Esophagus mucosa (tissue), 1 donor: ENCODE measurements around the gene RHOBTB1. TPM values are rescaled to one million over a fixed set of nuclear protein-coding genes. Genes with fewer than 3 reads are reported as not detected.
"Not testable (repeated sequence)": the region's sequence is repeated elsewhere in the genome, so short reads cannot be mapped to it uniquely, and the experiment has no call there.

Source experiments
- ATAC-seq: fragments of 200-7000 bp; cut with Tn5 transposase; one replicate; pipeline ENCODE4 v1.9.1; 2020
- total RNA-seq: library from RNA; stranded (reverse); gene quantifications from one replicate; pipeline ENCODE4 v1.2.4, GENCODE V29; 2023
- donor health status: DM: yes; HTN: yes; CAD: no.

RHOBTB1 gene
- total RNA-seq, result 0.76 TPM

- ATAC-seq, result peak; percentile 76
These were observed at the start of gene RHOBTB1 for GRCh38 chr10:60944058-60944909. Gene RHOBTB1 (minus strand): TSS chr10:60944185. CDS start chr10:60911542, 32,643 bp downstream.

DNA sequence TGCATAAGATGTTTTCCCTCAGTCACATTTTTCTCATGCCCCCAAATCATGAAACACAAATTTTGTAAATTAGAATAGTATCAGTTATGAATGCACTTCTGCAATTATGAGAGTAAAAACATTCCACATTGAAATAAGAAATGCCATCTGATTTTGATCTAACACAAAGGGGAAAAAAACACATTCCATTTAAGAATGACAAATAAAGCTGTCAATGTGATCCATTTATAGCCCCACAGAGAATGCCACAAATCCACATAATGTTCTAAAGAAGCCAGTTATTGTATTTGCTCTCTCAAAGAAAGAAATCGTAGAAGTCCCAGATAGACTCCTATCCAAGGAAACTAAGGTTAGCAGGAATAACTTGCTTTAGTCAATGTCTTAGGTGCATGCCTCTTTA lies 48.7 kb upstream of the RHOBTB1 start:
- ATAC-seq, result no peak

DNA sequence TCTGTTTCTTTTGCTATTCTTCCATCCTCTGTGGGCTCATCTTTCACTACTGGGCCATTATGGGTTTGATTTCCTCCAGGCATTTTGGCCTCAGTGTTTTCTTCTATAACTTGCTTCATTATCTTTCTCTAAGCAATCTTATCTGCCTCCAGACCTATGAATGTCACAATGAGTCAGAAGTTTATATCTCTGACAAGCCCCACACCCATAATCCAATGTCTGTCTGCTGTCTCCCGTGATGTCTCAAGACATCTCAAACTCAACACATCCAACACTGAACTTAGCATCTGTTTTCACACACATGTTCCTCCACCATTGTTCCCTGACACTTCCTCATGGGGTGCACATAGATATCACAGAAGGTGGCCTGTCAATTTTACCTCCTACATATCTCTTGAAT lies 46.7 kb upstream of the RHOBTB1 start:
- no peak for ATAC-seq

DNA sequence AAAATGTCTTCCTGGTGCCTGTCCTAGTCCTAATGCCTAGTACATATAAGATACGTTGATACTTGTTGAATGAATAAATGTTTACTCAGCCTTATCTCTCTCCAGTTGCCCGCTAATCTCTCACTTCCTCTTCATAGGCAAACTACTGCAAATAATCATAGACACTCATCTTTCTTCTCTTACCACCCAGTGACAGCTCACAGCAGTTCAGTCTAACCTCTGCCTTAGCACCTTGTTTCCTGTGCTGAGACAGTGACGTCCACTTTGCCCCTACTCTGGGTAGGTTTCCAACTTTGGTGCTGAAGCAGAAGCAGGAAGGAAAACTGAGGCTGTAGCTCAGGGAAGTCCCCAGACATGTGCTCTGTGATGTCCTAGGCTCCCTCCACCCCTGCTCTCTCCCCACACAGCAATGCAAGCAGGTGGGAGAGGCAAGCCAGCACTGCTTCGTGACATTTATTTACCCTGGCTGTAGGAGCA lies 45.5 kb upstream of the RHOBTB1 start:
- peak; percentile 74 for ATAC-seq

DNA sequence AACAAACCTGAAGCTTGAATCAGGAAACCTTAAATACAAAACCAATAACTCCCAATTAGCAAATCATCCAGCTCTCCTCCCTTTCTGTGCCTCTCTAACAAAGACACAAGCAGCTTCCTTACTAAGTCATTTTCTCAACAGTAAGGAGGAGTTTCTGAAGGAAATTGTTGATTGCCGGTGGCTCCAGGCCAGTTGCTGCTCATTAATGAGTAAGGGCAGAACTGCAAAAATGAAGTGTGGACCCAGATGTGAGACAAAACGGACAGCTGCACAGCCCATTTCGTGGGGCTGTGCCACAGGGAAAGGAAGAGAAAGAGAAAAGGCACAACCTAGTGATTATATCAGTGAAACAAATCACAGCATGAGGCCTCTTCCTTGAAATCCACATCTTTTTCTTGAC lies 42.8 kb upstream of the RHOBTB1 start:
- ATAC-seq, result no peak

DNA sequence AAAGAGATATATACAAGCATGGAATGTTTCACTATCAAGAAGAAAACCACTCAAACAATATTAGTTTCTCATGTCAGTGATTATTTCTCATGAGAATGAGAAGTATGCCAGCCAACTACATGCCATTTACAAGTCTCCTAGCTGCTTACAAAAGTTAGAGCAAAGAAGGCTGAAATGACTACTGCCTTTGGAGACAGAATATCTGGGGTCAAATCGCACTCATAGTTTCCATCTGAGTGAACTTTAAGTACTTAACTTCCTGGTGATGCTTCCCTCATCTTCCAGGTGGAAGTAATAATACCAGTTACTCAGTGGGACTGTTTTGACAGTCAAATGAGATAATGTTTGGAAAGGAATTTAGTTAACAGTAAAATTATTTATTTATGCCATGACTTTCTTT lies 42.0 kb upstream of the RHOBTB1 start:
- no peak for ATAC-seq

DNA sequence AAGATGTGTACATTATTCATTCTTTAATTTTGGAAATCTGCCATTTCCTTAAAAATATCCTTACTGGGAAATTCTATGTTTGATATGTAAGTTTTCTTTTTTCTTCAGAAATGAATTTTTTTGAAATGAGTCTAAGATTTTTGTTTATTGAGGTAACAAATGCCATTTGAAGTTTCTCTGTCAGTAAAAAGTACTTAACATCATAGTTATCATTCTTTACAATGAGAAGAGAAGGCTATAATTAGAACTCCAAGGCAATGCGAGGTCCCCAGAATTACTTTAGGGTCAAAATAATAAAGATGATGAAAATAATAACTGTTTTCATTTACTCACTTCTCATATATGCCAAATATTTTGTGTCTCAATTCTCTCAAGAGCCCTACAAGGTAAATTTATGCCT lies 37.0 kb upstream of the RHOBTB1 start:
- no peak for ATAC-seq

GRCh38 chr10:60979667-60980104 lies 35.7 kb upstream of the RHOBTB1 start:
- ATAC-seq, result no peak

DNA sequence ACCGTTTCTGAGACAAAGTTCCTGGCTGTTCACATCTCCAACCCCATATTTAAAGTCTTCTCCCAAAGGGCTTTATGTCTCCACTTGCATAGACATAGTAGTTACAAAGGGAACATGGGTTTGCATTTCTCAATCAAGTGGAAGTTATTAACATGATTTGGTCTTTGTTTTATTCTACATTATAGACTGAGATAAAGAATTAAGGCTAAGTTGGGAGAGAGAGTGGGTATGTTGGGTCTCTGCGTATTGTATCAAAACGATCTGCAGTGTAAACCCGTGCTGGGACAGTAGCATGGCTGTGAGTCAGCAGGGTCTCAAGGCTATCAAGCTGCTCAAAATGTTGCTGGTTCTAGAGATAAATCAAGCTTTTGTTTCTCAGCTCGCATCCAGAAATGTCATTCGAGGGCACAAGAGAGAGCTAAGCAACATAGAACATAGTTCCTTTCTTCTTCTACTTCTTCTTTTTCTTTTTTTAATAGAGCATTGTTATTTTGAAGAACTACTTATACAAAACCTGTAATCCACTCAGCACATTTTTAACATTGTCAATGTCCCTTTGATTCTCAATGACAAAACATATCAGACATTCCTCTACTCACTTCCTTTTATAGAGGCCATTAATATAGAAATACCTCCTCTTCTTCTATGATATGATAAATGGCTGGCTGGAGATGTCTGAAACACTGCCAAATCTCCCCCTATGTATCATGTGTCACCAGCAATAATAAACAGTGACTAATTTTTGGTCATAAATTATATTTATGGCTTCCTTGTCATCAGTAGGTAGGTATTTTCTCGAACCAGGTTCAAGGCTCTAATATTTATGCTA lies 34.5 kb upstream of the RHOBTB1 start:
- ATAC-seq, result no peak

DNA sequence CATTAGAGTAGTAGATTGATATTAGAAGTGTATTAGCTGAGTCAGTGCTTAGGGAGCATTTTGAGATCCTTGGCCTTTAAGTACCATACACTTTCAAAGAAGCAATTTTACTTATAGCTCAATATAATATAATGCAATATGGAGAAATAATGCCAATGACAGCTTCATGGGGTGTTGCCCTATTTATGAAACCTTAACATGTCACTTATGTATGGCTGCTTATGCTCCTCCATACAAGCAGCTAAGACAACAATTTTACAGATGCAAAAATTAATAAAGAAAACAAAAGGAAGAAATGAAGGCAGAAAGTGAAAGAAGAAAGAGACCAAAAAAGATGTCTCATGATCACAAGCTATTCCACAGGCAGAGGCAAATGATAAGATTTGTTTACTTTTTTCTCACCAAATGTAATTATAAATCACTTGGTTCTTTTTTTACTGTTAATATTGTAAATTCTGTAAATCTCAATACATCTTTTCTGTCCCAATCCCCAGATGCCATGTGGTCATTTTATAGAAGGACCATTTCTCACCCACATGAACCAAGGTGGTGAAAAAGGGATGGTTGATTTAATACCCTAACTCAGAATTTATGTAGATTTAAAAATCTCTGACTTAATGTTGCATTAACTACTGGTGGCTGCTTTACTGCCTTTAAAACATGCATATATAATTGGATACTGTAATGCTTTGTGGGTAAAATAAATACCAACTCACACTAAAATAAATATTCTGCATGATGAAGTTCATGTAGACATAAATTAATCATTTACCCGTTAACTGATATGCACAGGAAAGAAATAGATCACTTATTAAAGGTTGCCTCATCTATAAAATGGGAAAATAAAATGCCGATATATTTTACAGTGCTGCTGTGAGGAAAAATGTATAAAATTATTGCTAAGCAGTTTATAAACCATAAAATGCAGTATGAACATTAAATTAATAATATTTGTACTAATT lies 33.5 kb upstream of the RHOBTB1 start:
- ATAC-seq, result no peak

- ATAC-seq, result no peak
These were observed 32.7 kb upstream of the RHOBTB1 start for GRCh38 chr10:60976687-60977086.

DNA sequence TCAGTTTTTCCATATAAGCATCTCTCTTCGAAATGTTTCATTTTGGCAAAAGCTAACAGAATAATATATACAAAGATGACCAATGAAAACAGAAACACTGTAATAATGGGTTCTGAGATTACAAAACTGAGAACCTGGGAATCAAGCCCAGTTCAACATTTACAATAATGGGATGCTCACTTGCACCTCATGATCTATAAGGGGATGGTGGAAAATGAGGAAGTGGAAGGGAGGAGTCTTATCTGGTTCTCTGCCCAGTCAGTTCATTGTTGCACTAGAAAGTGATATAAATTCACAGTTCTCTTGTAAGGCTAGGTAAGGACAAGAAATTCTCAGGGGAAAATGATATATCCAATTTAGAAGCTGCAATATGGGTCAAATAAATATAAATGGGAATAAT lies 31.7 kb upstream of the RHOBTB1 start:
- no peak for ATAC-seq

- peak; percentile 31 for ATAC-seq
These were observed 30.6 kb upstream of the RHOBTB1 start for GRCh38 chr10:60974463-60975149.

DNA sequence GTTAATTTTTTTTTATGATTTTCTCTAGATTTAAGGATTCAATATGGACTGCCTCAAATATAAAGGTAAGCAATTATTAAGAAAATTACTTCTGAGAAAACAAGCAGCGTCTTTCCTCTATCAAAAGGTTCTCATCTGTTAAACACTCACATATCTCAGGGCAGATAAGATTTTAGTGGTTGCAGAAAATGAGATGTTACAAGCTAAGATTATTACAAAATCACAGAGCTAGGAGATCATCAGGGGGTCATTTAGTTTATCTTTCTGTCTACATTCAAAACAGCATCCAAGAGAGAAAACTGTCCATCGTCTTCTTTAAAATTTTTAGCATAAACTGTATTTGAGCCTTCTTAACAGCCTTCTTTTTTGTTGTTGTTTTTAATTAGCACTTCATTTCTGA lies 29.1 kb upstream of the RHOBTB1 start:
- no peak for ATAC-seq

- not testable (repeated sequence) for ATAC-seq
These were observed 28.2 kb upstream of the RHOBTB1 start for GRCh38 chr10:60972181-60972580.

- no peak for ATAC-seq
These were observed 26.5 kb upstream of the RHOBTB1 start for GRCh38 chr10:60970526-60970925.

- ATAC-seq, result no peak
These were observed 24.5 kb upstream of the RHOBTB1 start for GRCh38 chr10:60968504-60968903.

- no peak for ATAC-seq
These were observed 24.0 kb upstream of the RHOBTB1 start for GRCh38 chr10:60967854-60968484.

DNA sequence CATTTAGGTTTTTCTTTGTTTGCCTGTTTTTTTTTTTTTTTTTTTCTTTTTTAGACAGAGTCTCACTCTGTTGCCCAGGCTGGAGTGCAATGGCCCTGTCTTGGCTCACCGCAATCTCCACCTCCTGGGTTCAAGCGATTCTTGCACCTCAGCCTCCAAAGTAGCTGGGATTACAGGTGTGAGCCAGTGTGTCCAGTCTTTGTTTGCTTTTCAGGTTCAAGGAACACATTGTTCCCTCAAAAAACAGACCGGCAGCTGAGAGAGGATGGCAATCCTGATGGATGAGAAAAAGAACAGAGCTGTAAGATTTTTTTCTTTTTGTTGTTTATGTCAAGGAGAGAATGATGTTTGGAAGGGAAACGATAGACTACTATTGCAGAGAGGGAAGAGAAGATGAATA lies 23.3 kb upstream of the RHOBTB1 start:
- no peak for ATAC-seq

DNA sequence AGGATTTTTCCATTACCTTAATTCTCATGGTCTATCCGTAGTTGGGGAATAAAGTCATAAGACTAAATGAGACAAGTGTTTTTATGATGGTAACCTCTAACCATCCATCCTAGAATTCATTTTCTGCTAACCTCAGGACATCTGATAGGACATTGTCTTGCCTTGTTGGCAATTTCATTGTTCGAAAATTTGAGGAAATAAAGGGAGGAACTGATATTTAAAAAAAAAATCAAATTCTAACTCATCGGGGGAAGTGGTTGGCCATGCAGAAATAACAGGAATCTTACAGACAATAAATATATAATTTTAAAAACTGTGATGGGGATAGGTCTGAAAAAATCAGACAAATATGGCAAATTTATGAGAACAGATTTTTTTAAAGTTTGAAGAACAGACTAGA lies 21.7 kb upstream of the RHOBTB1 start:
- ATAC-seq, result no peak
